ENCODE measurements around the gene DCC. TPM values are rescaled to one million over a fixed set of nuclear protein-coding genes. Genes with fewer than 3 reads are reported as not detected.
A peak's percentile ranks its signal among the peaks of the same experiment; 100 is the strongest.

DCC gene
- total and polyA plus RNA-seq, 10 donors: 0.03 to 9.2 (median 0.91) TPM; not detected in 1

DNA sequence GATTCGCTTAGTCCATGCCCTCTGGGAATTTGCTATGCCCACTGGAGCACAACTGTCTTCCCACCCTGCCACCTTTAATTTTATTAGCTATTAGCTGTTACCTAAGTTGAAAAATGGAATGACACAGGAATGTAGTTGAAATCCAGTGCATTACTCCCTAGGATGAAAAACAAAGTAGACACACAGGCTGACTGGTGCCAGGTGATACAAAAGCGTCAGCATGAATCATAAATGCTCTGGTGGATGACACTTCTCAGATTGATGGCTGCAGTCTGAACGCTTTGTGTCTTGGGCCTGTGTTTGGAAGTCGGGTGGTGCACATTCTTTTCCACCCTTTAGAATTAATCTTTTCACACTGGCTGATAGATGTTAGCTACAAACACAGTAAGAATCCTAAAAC is 802.0 kb downstream of the DCC start:
- H3K4me1 ChIP-seq: no peaks in the 10 kb centered on the region
- TF ChIP-seq POLR2AphosphoS5 (IDR thresholded peaks at IDR 0.05): no peak
- no peak for TF ChIP-seq POLR2A (IDR thresholded peaks at IDR 0.05)
- TF ChIP-seq, protein P1, sequence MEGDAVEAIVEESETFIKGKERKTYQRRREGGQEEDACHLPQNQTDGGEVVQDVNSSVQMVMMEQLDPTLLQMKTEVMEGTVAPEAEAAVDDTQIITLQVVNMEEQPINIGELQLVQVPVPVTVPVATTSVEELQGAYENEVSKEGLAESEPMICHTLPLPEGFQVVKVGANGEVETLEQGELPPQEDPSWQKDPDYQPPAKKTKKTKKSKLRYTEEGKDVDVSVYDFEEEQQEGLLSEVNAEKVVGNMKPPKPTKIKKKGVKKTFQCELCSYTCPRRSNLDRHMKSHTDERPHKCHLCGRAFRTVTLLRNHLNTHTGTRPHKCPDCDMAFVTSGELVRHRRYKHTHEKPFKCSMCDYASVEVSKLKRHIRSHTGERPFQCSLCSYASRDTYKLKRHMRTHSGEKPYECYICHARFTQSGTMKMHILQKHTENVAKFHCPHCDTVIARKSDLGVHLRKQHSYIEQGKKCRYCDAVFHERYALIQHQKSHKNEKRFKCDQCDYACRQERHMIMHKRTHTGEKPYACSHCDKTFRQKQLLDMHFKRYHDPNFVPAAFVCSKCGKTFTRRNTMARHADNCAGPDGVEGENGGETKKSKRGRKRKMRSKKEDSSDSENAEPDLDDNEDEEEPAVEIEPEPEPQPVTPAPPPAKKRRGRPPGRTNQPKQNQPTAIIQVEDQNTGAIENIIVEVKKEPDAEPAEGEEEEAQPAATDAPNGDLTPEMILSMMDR (IDR thresholded peaks at IDR 0.05 in 8 of 11, conservative IDR thresholded peaks at IDR 0.05 in 3 of 11): no peak
- intact Hi-C loops (cut with DNase I; ENCODE audit: low total_unique reads): no loop called here
- peaks cover 0 to 11% (median 7%) of the 10 kb centered on the region in 8 donors for H3K9me3 ChIP-seq
- H3K27ac ChIP-seq: no peak overlapping the region
- H3K27me3 ChIP-seq (replicated peaks in 1 of 7): no peaks in the 10 kb centered on the region
- H3K36me3 ChIP-seq: no peaks in the 10 kb centered on the region
- no peak for DNase-seq
- 83 to 87% (median 84%) methylated on average over 4 of the region's 4 CpGs for WGBS, 5 donors
- H3K4me3 ChIP-seq: no peak overlapping the region

DNA sequence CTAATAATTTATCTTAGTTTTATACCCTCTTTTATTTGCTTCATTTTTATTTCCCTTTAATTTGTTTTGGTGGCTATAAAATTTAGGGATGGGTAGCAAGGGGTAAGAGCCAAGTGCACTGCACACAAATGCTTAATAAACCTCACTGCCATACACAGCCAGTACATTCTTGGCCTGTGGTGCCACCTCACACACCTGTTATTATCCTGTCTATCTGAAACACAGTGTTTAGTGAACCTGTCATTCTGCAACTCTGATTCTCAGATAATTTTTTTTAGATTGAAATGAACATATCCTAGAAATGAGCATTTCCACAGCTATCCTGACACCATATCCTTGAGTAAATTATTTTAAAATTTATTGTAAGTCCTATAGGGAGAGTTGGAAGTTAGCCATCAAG is 807.5 kb downstream of the DCC start:
- TF ChIP-seq, protein P1 (IDR thresholded peaks at IDR 0.05 in 8 of 11, conservative IDR thresholded peaks at IDR 0.05 in 3 of 11): no peak
- no peak for TF ChIP-seq POLR2A (IDR thresholded peaks at IDR 0.05)
- no peak for TF ChIP-seq POLR2AphosphoS5 (IDR thresholded peaks at IDR 0.05)

DNA sequence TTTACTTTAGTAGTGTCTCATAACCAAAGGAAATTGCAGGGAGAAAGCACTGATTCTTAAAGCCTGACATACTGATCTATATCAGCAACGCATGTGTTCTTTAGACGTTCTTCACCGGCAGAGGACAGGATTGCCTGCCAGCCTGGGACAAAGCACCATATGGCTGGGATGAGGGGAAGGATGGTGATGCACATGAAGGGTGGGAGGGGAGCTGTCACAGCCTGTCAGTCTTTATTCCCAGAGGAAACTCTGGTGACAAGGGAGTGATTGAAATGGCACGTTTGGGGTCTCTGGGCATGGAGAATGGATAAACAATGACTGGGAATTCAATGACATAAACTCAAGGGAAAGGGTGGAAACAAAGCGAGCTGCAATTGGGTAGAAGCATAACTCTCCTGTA is 808.1 kb downstream of the DCC start:
- DNase-seq: no peak
- intact Hi-C loops (cut with DNase I; ENCODE audit: low total_unique reads): no loop called here
- Histone ChIP-seq H3K4me3 (no peak overlapping the region), H3K27ac (no peak overlapping the region), H3K27me3 (replicated peaks in 1 of 7) (no peaks in the 10 kb centered on the region), H3K4me1 (no peaks in the 10 kb centered on the region), H3K9me3 (peaks cover 0 to 4% (median 0%) of the 10 kb centered on the region in 8 donors), H3K36me3 (no peaks in the 10 kb centered on the region)
- no peak for TF ChIP-seq POLR2A (IDR thresholded peaks at IDR 0.05)
- no peak for TF ChIP-seq POLR2AphosphoS5 (IDR thresholded peaks at IDR 0.05)
- WGBS, 5 donors: 33 to 60% (median 47%) methylated on average over 5 of the region's 5 CpGs

More for the DNA sequence above, 807.5 kb downstream of the DCC start:
- Histone ChIP-seq H3K27ac (no peak overlapping the region), H3K4me3 (no peak overlapping the region), H3K36me3 (no peaks in the 10 kb centered on the region), H3K4me1 (no peaks in the 10 kb centered on the region), H3K27me3 (replicated peaks in 1 of 7) (no peaks in the 10 kb centered on the region), H3K9me3 (peaks cover 0 to 4% (median 0%) of the 10 kb centered on the region in 8 donors)
- DNase-seq: no peak
- intact Hi-C loops (cut with DNase I; ENCODE audit: low total_unique reads): no loop called here

DNA sequence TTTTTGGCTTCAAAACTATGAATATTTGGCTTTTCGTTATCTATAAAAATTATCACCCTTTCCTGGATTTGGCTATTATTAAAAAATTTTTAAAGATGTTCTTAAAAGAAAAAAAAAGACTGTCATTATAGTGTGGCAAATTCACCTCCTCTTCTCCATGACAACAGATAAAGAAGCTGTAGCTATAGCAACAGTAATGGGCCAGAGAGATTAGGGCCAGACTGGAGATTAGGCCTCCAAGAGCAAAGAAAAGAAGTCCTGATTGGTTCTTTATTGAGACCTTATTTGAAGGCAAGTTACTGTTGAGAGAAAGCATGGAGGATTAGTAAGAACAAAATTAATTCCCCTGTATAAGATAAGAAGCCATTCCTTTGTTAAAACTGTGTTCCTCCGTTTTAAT is 812.5 kb downstream of the DCC start:
- H3K4me3 ChIP-seq: no peak overlapping the region
- TF ChIP-seq POLR2AphosphoS5 (IDR thresholded peaks at IDR 0.05) (no peak), POLR2A (IDR thresholded peaks at IDR 0.05) (no peak)
- TF ChIP-seq, protein P1 (IDR thresholded peaks at IDR 0.05 in 8 of 11, conservative IDR thresholded peaks at IDR 0.05 in 3 of 11): no peak
- DNase-seq: no peak
- H3K27ac ChIP-seq: no peak overlapping the region
- intact Hi-C loops (cut with DNase I; ENCODE audit: low total_unique reads): no loop called here
- H3K4me1 ChIP-seq: no peaks in the 10 kb centered on the region
- no peaks in the 10 kb centered on the region for H3K36me3 ChIP-seq
- H3K27me3 ChIP-seq (replicated peaks in 1 of 7): no peaks in the 10 kb centered on the region
- H3K9me3 ChIP-seq: no peaks in the 10 kb centered on the region
- WGBS, 5 donors: 87 to 95% (median 90%) methylated on average over 2 of the region's 2 CpGs

DNA sequence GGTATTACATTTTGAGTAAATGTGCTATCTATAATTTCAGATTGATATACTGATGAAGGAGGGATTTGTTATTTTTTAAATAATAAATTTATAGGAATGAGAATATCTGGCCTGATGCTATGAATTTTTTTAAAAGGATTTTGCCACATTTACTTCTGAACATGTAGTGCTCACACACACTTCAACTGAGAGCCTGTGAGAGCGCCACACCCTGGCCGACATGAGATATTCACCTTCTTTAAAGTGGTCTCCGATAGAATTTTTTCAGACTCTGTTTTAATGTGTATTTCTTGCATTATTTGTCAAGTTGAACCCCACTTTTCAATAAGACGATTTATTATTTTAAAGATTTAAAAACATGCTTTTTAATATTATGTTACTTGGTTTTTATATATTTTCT is 813.3 kb downstream of the DCC start:
- H3K4me1 ChIP-seq: no peaks in the 10 kb centered on the region
- no peak overlapping the region for H3K4me3 ChIP-seq
- WGBS, 5 donors: 21 to 33% (median 27%) methylated on average over 4 of the region's 4 CpGs
- intact Hi-C loops (cut with DNase I; ENCODE audit: low total_unique reads): no loop called here
- H3K36me3 ChIP-seq: no peaks in the 10 kb centered on the region
- no peak overlapping the region for H3K27ac ChIP-seq
- TF ChIP-seq, protein P1 (IDR thresholded peaks at IDR 0.05 in 8 of 11, conservative IDR thresholded peaks at IDR 0.05 in 3 of 11): peak in 1 of 11 experiments; percentile 11
- TF ChIP-seq POLR2AphosphoS5 (IDR thresholded peaks at IDR 0.05): no peak
- no peaks in the 10 kb centered on the region for H3K9me3 ChIP-seq
- no peak for DNase-seq
- H3K27me3 ChIP-seq (replicated peaks in 1 of 7): no peaks in the 10 kb centered on the region

All from spleen (tissue), 11 donors.